ENCODE results near the gene SEBOX.

- TF ChIP-seq CEBPB (IDR thresholded peaks at IDR 0.05): no peak
- no peak for TF ChIP-seq REST (IDR thresholded peaks at IDR 0.05)
- TF ChIP-seq HOXA7 (CRISPR knock-in tag; IDR thresholded peaks at IDR 0.05): no peak
- 0 out of 3 replicates have a peak, but pooled peaks have one; percentile 7 for TF ChIP-seq CTCF (IDR thresholded peaks at IDR 0.05)
- TF ChIP-seq MAX (IDR thresholded peaks at IDR 0.05): no peak
- TF ChIP-seq RFX5 (IDR thresholded peaks at IDR 0.05): no peak
Observed at GRCh38 chr17:28366605-28367004, 1.6 kb upstream of the SEBOX start.

Data from A549 (cell line).